GM12875 (cell line): Measurements from ENCODE around the gene KANSL1.
"Not testable (repeated sequence)": the region's sequence is repeated elsewhere in the genome, so short reads cannot be mapped to it uniquely, and the experiment has no call there.

ENCODE experiments used
- H3K4me3 ChIP-seq: one replicate; pipeline ENCODE4 v1.5.1; 2011; ENCODE audit warnings: low read depth, low read length, control low read depth
- TF ChIP-seq, protein P1 (sequence below): IDR thresholded peaks from 2 replicates; pipeline ENCODE4 v1.5.1; 2011; ENCODE audit warnings: low read depth, mild to moderate bottlenecking, control low read depth, inconsistent platforms, low read length, moderate library complexity, borderline replicate concordance; ENCODE audit not compliant: insufficient read depth

Gene KANSL1

DNA sequence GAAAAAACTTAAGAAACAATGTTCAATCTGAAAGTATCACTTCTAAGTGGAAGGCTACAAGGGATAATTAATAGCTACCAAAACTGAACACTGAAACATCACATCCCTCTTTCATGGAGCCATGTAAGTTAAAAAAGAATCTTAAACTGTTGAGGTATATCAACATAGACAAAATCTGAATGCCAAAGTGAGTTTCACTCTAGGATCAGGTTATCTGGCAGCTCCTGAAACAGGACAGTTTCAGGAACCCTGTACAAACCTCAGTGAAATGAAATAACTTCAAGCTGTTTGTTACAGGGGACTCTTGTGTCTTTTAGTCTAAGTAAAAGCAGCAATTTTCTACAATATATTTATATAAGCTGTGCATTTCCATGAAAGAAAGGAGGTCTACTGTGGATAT lies 73.2 kb downstream of the KANSL1 start:
- no peak overlapping the region for H3K4me3 ChIP-seq
- TF ChIP-seq, protein P1, sequence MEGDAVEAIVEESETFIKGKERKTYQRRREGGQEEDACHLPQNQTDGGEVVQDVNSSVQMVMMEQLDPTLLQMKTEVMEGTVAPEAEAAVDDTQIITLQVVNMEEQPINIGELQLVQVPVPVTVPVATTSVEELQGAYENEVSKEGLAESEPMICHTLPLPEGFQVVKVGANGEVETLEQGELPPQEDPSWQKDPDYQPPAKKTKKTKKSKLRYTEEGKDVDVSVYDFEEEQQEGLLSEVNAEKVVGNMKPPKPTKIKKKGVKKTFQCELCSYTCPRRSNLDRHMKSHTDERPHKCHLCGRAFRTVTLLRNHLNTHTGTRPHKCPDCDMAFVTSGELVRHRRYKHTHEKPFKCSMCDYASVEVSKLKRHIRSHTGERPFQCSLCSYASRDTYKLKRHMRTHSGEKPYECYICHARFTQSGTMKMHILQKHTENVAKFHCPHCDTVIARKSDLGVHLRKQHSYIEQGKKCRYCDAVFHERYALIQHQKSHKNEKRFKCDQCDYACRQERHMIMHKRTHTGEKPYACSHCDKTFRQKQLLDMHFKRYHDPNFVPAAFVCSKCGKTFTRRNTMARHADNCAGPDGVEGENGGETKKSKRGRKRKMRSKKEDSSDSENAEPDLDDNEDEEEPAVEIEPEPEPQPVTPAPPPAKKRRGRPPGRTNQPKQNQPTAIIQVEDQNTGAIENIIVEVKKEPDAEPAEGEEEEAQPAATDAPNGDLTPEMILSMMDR, result no peak

DNA sequence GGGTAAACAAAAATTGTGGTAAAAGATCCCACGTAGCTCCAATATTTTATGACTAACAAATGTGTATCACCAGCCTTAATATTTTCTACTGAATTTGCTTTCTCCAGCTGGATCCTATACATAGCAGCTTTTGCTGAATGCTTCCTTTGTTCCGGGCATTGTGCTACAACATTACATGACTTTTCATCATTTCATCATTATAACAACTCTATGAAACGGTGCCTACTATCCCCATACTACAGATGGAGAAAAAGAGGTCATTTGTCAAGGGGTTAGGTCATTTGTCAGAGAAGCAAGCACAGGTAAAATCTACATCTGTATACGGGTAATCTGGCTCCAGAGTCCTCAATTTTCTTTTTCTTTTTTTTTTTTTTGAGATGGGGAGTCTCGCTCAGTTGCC lies 74.3 kb downstream of the KANSL1 start:
- no peak overlapping the region for H3K4me3 ChIP-seq
- TF ChIP-seq, protein P1, result no peak

DNA sequence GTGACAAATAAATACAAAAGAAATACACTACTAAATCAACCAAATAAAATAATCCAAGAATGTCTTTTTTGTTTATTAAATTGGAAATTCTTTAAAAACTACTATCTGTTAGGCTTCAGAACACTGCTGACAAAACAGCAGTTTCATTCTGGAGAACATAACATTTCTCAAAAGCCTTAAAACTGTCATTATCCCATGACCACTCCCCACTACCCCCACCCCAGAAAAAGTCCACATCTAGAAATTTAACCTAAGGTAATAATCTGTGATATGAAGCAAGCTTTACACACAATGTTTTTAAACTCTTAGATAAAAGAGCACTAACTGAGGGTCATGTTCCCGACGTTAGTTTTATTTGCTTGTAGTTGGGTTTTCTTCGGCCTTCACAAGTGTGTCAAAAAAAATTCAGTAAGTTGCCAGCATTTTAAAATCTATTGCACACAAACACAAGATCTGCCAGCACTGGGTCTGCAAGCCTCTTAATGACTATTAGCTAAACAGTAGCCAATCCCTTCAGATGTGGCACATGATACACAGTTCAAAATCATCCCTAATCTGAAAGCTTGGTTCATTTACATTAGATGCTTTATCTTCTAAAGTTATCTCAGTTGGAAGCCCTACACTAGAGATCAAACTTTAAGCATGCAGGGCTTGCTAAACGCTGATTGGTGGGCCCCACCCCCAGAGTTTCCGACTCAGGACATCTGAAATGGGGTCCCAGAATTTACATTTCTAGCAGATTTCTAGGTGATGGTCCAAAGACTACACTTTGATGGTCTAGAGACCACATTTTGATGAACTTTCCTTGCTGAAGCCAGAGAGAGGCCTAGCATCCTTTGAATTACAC lies 75.2 kb downstream of the KANSL1 start:
- H3K4me3 ChIP-seq, result no peak overlapping the region
- TF ChIP-seq, protein P1, result no peak

DNA sequence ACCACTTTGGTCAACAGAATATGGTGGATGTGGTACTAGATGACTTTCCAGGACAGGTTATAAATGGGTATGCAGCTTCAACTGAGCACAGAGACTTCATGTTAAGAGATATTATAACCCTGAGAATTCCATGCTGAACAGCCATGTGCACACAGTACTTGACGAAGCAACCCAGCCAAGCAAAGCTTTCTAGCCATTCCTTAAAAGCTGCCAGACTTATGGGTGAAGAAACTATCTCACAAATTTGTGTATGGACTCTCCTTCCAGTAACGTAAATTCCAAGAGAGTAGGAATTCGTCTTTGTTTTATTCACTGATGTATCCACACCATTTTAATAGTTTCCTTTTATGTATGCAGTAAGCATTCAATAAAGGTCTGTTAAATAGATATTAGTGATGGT lies 76.1 kb downstream of the KANSL1 start:
- TF ChIP-seq, protein P1, result no peak
- H3K4me3 ChIP-seq, result no peak overlapping the region

DNA sequence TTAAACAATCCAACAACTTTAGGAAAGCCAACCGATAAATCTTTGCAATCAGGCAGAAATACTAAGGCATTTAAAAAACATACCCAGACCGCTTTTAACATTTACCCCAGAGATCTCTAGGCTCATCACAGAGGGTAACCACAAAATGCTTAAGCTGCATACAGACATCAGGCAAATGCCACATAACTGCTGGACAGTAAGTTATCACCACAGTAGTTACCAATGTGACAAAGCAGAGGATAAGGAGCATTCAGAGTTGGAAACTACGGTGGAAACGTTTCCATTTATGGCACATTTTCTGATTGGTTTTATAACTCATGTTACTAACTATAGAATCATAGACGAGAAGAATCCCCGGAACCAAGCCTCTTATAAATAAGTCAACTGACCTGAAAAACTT lies 77.5 kb downstream of the KANSL1 start:
- H3K4me3 ChIP-seq, result no peak overlapping the region
- TF ChIP-seq, protein P1, result no peak

DNA sequence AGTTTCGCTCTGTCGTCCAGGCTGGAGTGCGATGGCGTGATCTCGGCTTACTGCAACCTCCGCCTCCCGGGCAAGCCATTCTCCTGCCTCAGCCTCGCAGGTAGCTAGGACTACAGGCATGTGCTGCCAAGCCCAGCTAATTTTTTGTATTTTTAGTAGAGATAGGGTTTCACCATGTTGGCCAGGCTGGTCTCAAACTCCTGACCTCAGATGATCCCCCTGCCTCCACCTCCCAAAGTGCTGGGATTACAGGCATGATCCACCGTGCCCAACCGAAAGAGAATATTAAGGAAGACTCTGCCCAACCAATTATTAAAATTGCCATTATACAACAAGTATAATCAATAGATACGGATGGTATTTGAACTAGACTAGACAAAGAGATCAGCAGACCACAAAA lies 82.0 kb downstream of the KANSL1 start:
- not testable (repeated sequence) for H3K4me3 ChIP-seq

DNA sequence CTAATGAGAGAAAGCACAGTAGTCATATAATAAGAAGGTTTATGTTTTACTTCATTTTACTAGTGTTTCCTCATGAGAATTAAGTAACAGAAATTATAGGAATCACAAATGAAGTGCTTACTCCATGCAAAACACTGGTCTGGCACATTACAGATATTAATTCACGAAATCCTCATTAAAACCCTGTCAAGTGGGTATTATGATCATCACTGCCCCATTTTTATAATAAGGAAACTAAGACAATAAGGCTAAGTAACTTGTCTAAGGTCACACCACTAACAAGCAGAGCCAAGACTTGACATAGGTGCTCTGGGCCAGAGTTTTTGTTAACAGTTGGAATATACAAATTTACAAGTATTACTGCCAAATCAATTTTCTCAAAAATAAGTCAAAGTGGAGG lies 83.0 kb downstream of the KANSL1 start:
- TF ChIP-seq, protein P1, result no peak
- H3K4me3 ChIP-seq, result no peak overlapping the region

DNA sequence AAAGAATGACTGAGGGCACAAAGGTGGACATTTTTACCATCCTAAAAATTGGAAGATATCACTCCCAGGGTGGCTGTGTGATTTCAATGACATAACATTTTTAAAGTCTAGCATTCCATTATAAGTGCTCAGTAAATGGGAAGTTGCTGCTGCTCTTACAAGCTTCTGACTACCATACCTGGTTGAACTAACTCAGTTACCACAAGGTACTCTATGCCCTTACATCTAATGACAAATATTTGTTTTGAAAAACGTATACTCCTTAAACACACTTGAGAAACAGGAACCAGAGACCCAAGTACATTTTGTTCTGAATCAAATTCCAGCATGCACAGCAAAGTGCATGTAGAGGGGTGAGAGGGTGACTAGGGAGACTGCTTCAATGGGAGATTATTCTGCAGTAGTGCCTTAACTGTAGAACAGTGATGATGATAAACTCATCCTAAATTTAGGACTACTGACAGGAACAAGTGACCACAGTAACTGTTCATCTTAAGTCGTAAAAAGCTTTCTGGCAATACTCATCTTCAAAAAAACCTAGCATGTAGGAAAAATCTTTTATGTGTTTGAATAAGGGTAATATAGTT lies 83.5 kb downstream of the KANSL1 start:
- no peak overlapping the region for H3K4me3 ChIP-seq
- TF ChIP-seq, protein P1, result no peak
